Stimulated activated naive CD8-positive, alpha-beta T cell treated with anti-CD3 and anti-CD28 coated beads, Interleukin-15, amount 100 ng/mL, for 72 hours (primary cell): ENCODE measurements around the gene GMDS.

Source experiments
- ATAC-seq: fragments of 150-1000 bp; cut with Tn5 transposase; 2 replicates; pipeline ENCODE4 v1.10.0; 2021; ENCODE audit warnings: mild to moderate bottlenecking, moderate library complexity
- DNase-seq, 2 donors: peaks; one replicate each; pipeline ENCODE4 v3.0.0; 2021 to 2022
- H3K27ac Mint-ChIP-seq, 2 donors: one replicate each; pipeline ENCODE4 v1.8.0; 2022; ENCODE audit warnings: mild to moderate bottlenecking in 2 of 2, mixed read lengths in 2 of 2, moderate library complexity in 2 of 2
- H3K27me3 Mint-ChIP-seq: one replicate; pipeline ENCODE4 v1.8.0; 2022; ENCODE audit warnings: mixed read lengths
- H3K4me1 Mint-ChIP-seq: one replicate; pipeline ENCODE4 v1.8.0; 2022; ENCODE audit warnings: mild to moderate bottlenecking, mixed read lengths
- H3K4me3 Mint-ChIP-seq, 2 donors: one replicate each; pipeline ENCODE4 v1.8.0; 2022; ENCODE audit warnings: mild to moderate bottlenecking in 2 of 2, mixed read lengths in 2 of 2, moderate library complexity in 1 of 2
- H3K9me3 Mint-ChIP-seq, 2 donors: one replicate each; pipeline ENCODE4 v1.8.0; 2022; ENCODE audit warnings: mixed read lengths in 2 of 2

Gene GMDS

GRCh38 chr6:2053691-2054090, 191.7 kb downstream of the GMDS start:
- Mint-ChIP-seq H3K9me3 (peaks cover 0 to 9% of the 10 kb centered on the region in 2 donors), H3K27ac (no peak overlapping the region), H3K4me3 (no peak overlapping the region), H3K27me3 (no peaks in the 10 kb centered on the region), H3K4me1 (peaks cover 6% of the 10 kb centered on the region)
- ATAC-seq: no peak
- DNase-seq: no peak

- DNase-seq: no peak
- Mint-ChIP-seq H3K27me3 (no peaks in the 10 kb centered on the region), H3K9me3 (peaks cover 0 to 9% of the 10 kb centered on the region in 2 donors), H3K4me1 (no peaks in the 10 kb centered on the region), H3K4me3 (no peak overlapping the region), H3K27ac (no peak overlapping the region)
- ATAC-seq: no peak
Measured at GRCh38 chr6:2047855-2048254, 197.6 kb downstream of the GMDS start.

- ATAC-seq (no peak), DNase-seq (no peak)
- H3K4me3 Mint-ChIP-seq: no peak overlapping the region
- no peaks in the 10 kb centered on the region for H3K9me3 Mint-ChIP-seq
- H3K4me1 Mint-ChIP-seq: peaks cover under 1% of the 10 kb centered on the region
- H3K27me3 Mint-ChIP-seq: no peaks in the 10 kb centered on the region
- no peak overlapping the region for H3K27ac Mint-ChIP-seq
Measured at GRCh38 chr6:2044192-2044591, 201.2 kb downstream of the GMDS start.

DNA sequence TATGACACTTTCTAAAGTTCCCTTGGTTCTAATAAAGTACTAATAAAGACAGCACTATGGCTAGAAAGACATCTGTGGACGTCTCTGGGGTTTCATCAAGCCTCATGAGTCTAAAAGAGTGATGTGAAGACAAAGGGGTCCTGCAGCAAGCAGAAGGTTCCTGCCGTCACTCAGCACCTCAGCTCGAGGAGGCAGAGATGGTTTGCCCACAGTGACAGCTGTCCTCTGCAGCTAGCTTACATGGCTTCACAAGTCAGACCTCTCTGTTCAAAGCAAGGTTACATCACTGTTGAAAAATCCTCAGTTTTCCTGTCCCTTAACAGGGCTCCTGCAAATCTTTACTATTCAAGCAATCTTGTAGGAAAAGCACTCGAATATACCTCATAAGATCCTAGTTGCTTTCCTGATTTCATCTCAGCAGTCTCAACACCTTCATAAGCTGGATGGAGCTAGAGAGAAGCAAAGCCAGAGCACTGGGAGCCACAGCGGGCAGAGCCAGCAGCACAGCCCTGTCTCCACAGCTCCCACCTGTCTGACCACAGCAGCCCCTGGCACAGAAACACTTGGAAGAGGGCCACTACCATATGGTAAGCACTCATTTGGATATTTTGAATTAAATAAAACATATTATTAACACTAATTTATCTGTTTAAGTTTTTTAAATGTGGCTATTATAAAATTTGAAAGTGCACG, 202.3 kb downstream of the GMDS start:
- Mint-ChIP-seq H3K4me3 (no peak overlapping the region), H3K27ac (no peak overlapping the region), H3K9me3 (no peaks in the 10 kb centered on the region), H3K4me1 (peaks cover 11% of the 10 kb centered on the region), H3K27me3 (no peaks in the 10 kb centered on the region)
- ATAC-seq (no peak), DNase-seq (no peak)

- Mint-ChIP-seq H3K4me1 (peaks cover 32% of the 10 kb centered on the region), H3K4me3 (no peak overlapping the region), H3K27me3 (no peaks in the 10 kb centered on the region), H3K27ac (no peak overlapping the region), H3K9me3 (no peaks in the 10 kb centered on the region)
- ATAC-seq (peak; percentile 80), DNase-seq (peak in 1 of 2 donors; percentile 15)
Measured at GRCh38 chr6:2038092-2038491, 207.3 kb downstream of the GMDS start.

GRCh38 chr6:2037237-2037926, 208.0 kb downstream of the GMDS start:
- ATAC-seq (no peak), DNase-seq (no peak)
- Mint-ChIP-seq H3K27ac (peak overlapping the region; percentile 31 to 32), H3K27me3 (no peaks in the 10 kb centered on the region), H3K4me3 (no peak overlapping the region), H3K4me1 (peaks cover 32% of the 10 kb centered on the region), H3K9me3 (no peaks in the 10 kb centered on the region)

DNA sequence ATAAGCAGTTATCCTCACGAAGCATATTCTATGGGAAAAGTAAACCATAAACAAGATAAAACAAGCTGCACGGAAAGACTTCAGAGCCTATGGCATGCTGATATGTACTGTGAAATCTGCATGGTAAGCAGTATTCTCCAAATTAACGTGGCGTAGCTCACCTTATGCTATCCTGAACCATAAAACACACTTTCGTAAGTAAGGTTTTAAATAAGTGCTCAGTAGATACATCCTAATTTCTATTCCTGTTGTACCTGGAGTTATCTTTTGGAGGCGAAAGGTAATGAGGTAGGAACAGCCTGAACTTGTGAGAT, 208.7 kb downstream of the GMDS start:
- no peaks in the 10 kb centered on the region for H3K27me3 Mint-ChIP-seq
- ATAC-seq (no peak), DNase-seq (no peak)
- peaks cover 32% of the 10 kb centered on the region for H3K4me1 Mint-ChIP-seq
- H3K4me3 Mint-ChIP-seq: no peak overlapping the region
- no peaks in the 10 kb centered on the region for H3K9me3 Mint-ChIP-seq
- no peak overlapping the region for H3K27ac Mint-ChIP-seq

- ATAC-seq: no peak
- H3K27ac Mint-ChIP-seq: no peak overlapping the region
- H3K4me3 Mint-ChIP-seq: no peak overlapping the region
- no peaks in the 10 kb centered on the region for H3K9me3 Mint-ChIP-seq
- no peaks in the 10 kb centered on the region for H3K27me3 Mint-ChIP-seq
- no peak for DNase-seq
- peaks cover 32% of the 10 kb centered on the region for H3K4me1 Mint-ChIP-seq
Measured at GRCh38 chr6:2035826-2036709, 209.3 kb downstream of the GMDS start.

- no peak overlapping the region for H3K27ac Mint-ChIP-seq
- no peak for ATAC-seq
Measured at GRCh38 chr6:2035046-2035445, 210.4 kb downstream of the GMDS start.

GRCh38 chr6:2034256-2034655, 211.1 kb downstream of the GMDS start:
- Mint-ChIP-seq H3K27ac (no peak overlapping the region), H3K9me3 (no peaks in the 10 kb centered on the region), H3K27me3 (no peaks in the 10 kb centered on the region), H3K4me3 (no peak overlapping the region), H3K4me1 (peaks cover 34% of the 10 kb centered on the region)
- ATAC-seq (no peak), DNase-seq (no peak)

More at GRCh38 chr6:2035046-2035445, 210.4 kb downstream of the GMDS start:
- DNase-seq: no peak
- Mint-ChIP-seq H3K9me3 (no peaks in the 10 kb centered on the region), H3K4me1 (peaks cover 32% of the 10 kb centered on the region), H3K27me3 (no peaks in the 10 kb centered on the region), H3K4me3 (no peak overlapping the region)

- Mint-ChIP-seq H3K4me1 (peaks cover 31% of the 10 kb centered on the region), H3K27me3 (no peaks in the 10 kb centered on the region), H3K27ac (peak overlapping the region in 1 of 2 donors; percentile 78), H3K9me3 (no peaks in the 10 kb centered on the region), H3K4me3 (peak overlapping the region; percentile 11 to 32)
- DNase-seq (no peak), ATAC-seq (peak; percentile 88)
Measured at GRCh38 chr6:2033544-2033943, 211.9 kb downstream of the GMDS start.

DNA sequence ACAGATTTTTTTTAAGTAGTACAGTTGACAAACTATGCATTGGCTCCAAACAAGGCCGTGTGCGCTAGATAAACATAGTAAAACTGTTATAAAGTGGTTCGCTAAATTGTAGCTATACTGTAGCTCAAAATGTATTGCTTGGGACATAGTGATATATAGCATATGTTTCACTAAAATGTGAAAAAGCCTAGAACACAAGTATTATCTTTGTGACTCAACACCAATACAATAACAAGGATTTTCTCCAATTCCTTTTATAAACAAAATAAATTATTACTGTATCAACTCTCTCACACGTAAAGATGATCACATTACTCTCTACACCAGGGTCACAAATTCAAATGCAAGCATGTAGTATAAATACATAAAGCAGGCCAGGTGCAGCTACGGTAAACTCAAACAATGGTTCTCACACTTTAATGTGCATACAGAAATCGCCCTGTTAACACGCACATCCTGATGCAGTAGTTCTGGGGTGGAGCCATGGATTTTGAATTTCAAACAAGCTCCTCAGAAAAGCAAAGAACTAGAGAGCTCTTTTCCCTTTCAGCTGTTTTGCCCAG, 214.6 kb downstream of the GMDS start:
- DNase-seq (no peak), ATAC-seq (no peak)
- Mint-ChIP-seq H3K27ac (no peak overlapping the region), H3K4me1 (peaks cover 16% of the 10 kb centered on the region), H3K9me3 (no peaks in the 10 kb centered on the region), H3K27me3 (no peaks in the 10 kb centered on the region), H3K4me3 (no peak overlapping the region)

- H3K4me1 Mint-ChIP-seq: peaks cover 16% of the 10 kb centered on the region
Measured at GRCh38 chr6:2029952-2030351, 215.5 kb downstream of the GMDS start.

DNA sequence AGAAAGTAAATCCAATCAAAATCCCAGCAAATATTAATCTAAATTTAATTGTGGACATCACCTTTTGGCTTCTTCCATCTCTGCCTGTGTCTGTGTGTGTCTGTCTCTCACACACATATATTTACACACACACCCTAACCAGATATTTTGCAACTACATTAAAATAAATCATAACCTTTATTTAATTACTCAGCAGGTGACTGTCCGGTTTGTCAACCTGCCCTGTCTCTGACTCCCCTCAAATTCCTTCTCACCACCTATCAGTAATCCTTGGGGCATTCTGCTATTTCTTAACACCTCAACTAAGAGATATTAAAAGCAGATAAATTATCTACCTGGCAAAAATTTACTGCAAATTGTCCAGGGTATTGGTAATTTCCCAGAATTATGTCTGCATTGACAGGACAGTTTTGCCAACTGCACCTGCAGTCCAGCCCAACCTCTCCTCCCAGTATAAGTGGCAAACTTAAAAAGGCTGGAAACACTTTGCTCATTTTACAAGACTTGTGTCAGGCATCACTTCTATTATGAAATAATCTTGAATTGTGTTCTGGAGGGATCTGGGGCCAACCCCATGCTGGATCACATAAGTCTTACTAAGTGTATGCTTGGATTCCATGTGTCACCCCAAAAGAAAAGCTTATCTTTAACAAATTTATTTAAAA, 216.1 kb downstream of the GMDS start:
- no peak for DNase-seq
- peaks cover 20% of the 10 kb centered on the region for H3K4me1 Mint-ChIP-seq
- H3K27me3 Mint-ChIP-seq: no peaks in the 10 kb centered on the region
- H3K27ac Mint-ChIP-seq: peak overlapping the region; percentile 36 to 59
- no peak overlapping the region for H3K4me3 Mint-ChIP-seq
- ATAC-seq: no peak
- H3K9me3 Mint-ChIP-seq: no peaks in the 10 kb centered on the region

More at GRCh38 chr6:2029952-2030351, 215.5 kb downstream of the GMDS start:
- no peak overlapping the region for H3K4me3 Mint-ChIP-seq
- DNase-seq: no peak
- no peak overlapping the region for H3K27ac Mint-ChIP-seq
- no peaks in the 10 kb centered on the region for H3K9me3 Mint-ChIP-seq
- H3K27me3 Mint-ChIP-seq: no peaks in the 10 kb centered on the region
- no peak for ATAC-seq

DNA sequence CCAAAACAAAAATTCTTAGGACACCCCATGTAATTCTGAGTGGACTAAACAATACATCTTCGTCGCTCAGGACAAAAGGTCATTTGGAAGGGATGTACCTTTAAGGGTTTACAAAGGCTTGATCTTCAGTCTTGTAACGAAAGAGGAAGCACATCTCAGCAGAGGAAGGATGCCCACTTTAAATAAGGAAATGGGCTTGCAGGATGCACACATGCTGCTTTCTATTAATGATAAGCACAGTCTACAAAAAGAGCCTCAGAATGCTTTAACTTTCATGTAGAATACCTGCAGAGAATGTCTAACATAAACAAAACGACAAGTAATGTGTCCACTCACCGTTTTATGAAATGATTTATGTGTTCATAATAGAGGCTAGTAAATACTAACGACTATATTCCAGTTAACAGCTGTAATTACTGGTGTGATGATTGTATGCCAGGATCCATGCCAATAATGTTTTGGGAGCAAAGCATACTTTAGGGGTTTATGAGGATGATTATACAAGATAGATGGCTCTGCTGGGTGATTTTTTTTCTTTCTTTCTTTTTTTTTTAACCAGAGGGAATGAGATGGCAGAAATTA, 216.9 kb downstream of the GMDS start:
- H3K27me3 Mint-ChIP-seq: no peaks in the 10 kb centered on the region
- DNase-seq: no peak
- peaks cover 20% of the 10 kb centered on the region for H3K4me1 Mint-ChIP-seq
- H3K27ac Mint-ChIP-seq: peak overlapping the region in 1 of 2 donors; percentile 52
- no peak for ATAC-seq
- no peaks in the 10 kb centered on the region for H3K9me3 Mint-ChIP-seq
- no peak overlapping the region for H3K4me3 Mint-ChIP-seq
